ENCODE measurements around the gene PCYT1A.
"Not testable (repeated sequence)": the region's sequence is repeated elsewhere in the genome, so short reads cannot be mapped to it uniquely, and the experiment has no call there.

PCYT1A gene

DNA sequence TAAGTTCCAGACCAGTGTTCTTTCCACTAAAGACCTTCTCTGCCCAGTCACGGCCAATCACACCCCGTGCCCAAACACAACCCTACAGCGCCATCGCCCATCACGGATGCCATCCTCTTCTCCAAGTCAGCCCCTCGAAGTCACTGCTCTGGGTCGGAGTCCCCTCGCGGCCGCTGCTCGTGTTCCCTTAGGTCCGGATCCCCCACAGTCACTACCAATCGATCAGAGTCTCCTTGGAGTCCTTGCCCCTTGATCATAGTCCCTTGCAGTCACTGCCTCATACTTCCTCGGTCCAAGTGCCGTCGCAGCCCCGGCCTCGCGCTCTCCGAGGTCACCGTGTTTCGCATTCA is 461 bp downstream of the PCYT1A start:
- peak; percentile 43 for DNase-seq (ENCODE audit: low read depth)

DNA sequence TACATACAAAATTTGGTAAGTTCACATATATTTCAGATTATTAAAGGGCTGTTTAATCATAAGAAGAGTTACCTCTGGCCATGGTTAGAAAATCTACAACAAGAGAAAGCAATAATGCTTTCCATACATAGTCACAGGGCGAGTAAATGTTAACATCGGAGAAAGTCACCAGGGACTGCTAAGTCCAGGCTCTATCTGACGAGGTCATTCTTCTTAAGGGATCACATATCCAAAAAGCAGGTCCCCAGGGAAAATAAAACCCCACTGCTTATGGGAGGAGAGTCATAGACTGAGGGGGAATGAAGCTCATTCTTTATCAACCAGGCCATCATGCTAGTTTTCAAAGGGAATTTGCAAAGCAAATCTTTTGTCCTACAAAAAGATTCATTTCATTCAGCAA is 3.1 kb downstream of the PCYT1A start:
- DNase-seq (ENCODE audit: low read depth) = peak; percentile 11

DNA sequence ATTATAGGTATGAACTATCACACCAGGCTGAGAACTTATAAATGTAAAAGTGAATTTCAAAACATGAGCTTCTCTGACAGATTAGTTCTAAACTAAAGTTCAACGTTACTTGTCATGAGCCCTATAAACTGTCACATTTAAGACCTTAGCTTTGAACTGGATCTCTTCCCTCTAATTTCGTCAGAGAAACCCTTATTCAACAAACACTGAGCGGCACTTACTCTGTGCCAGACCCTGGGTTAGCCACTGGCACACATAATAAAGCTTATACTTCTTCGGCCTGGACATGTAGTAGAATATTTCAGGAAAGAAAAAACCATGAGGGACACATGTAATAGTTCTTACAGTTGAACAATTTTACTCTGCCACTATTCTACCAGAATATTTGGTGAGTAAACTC is 5.6 kb downstream of the PCYT1A start:
- DNase-seq (ENCODE audit: low read depth) = no peak

DNA sequence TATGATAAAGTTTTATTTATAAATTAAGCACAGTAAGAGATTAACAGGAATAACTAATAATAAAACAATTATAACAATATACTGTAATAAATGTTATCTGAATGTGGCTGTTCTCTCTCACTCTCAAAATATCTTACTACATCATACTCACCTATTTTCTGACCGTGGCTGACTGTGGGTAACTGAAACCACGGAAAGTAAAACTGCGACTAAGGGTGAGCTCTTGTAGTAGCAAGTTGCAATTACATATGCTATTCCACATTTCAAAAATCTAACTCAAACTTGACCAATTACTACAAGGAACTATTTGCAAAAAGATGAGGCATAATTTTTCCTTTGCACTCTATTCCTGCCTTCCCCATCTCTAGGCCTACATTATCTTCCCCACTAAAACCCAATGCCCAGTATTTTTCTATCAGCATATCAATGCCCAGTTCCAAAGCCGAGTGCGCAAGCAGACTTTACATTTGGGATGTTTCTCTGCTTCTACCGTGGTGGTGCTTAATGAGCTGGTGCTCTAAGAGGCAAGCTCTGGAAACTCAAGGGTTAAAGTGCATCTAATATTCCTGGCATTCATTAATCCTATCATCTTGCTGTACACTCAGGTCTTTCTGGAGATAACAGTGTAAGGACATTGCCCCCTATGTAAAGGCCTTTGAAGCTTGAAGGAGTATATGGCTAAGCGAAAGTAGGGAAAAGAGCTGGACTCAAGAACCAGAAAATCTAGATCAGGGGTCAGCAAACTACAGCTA is 6.7 kb downstream of the PCYT1A start:
- DNase-seq (ENCODE audit: low read depth) = no peak

DNA sequence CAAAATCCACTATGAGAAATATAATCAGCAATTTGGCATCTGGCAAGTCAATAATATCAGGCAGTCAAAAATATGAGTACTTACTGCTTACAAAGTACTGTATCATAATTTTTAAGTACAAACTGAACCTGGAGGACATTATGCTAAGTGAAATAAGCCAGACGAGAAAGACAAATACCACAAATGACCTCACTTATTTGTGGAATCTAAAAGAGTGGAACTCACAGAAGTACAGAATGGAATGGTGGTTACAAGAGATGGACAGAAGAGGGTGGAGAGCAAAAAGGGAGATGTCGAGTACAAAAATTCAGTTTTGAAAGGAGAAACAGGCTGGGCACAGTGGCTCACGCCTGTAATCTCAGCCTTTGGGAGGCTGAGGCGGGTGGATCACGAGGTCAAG is 12.4 kb downstream of the PCYT1A start:
- peak; percentile 20 for DNase-seq (ENCODE audit: low read depth)

DNA sequence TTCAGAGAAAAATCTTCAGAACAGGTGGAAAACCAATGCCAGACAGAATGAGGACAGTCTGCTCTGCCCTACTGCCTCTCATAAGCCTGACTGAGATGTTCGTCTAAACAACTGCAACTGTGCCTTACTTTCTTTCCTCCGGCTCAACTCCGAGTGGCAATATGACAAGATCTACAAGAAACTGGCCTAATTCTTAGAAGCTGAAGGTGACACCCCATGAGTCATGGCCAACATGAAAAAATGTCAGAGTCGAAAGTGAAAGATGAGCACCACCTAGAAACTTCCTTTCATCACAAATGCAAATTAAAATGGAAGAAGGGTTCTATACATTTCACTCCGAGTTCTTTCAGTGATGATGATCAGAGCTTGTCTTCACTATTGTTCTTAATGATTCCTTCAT is 12.9 kb downstream of the PCYT1A start:
- DNase-seq (ENCODE audit: low read depth) = peak; percentile 19

DNA sequence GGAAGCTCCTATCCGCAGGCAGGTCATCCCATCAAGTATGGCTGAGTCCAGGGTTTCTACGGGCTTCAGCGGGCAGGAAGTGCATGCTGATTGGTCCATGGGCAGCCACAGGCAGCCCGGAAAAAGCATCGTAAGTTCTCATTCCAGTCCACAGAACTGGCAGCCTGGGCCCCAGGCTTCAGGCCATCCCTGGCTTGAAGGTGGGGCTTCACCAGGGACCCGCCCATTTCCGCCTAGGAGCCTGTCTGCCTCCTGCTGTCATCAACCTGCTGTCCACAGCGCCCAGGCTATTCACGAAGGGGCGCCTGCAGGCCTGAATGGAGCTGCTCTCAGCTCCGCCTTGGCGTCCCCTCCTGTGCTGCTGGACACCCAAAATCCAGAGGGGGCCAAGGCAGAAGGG is 13.9 kb downstream of the PCYT1A start:
- no peak for DNase-seq (ENCODE audit: low read depth)

DNA sequence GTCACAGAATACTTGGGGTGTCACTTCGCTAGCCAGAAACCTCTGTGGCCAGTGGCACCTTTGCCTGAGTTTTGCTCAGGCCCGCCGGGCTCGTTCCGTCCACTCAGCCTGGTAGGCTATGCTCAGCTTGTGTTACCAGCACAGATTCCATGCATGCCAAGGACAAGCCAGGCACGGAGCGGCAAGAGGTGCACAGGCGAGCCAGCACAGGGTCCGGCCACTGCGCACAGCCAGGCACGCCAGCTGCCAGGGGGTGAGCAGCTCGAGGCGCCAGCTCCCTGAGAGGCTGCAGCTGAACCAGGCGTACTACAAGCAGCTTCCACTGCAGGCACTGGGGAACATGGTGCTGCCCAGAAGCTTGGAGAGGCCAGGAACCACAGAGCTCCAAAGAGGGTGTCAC is 14.7 kb downstream of the PCYT1A start:
- DNase-seq (ENCODE audit: low read depth) = no peak

DNA sequence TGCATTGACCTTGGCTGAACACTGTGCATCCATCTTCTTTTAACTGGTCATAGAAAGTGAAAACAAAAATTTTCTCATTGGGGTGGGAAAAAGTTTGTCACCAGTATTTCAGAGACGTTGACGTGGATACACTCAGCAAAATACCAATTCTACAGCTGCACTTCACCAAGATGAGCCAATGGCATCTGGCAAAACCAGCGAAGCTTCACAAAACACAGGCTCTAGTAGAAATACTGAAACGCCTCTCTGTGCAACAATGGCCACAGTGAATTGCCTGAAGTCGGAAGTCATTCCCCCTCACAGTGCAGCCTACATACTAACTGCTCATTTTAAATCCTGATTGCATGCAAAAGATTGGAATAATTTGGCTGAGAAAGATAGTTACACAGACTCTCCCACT is 17.0 kb downstream of the PCYT1A start:
- DNase-seq (ENCODE audit: low read depth) = no peak

DNA sequence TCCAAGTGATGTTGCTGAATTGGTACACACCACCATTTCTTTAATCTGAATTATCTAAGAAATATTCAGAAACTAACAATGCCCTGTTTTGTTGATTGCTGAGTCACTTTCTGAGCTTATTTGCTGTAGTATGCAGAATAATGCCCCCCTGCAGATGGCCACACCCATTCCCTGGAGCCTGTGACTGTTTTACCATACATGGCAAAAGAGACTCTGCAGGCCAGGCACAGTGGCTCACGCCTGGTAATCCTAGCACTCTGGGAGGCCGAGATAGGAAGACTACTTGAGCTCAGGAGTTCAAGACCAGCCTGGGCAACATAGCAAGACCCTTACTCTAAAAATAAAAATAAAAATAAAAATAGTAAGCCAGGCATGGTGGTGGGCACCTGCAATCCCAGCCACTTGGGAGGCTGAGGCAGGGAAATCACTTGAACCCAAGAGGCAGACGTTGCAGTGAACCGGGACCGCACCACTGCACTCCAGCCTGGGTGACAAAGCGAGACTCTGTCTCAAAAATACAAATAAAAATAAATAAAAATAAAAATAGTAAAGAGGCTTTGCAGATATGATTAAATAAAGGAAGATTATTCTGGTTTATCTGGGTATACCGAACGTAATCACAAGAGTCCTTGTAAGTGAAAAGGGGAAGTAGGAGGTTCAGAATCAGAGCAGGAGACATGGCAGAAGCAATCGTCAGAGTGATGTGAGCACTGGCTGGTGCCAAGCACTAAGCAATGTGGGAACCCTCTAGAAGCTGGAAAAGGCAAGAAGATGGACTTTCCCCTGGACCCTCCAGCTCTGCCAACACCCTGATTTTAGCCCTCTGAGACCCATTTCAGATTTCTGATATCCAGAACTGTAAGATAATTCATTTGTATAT is 19.0 kb downstream of the PCYT1A start:
- peak; percentile 89 for DNase-seq (ENCODE audit: low read depth)

DNA sequence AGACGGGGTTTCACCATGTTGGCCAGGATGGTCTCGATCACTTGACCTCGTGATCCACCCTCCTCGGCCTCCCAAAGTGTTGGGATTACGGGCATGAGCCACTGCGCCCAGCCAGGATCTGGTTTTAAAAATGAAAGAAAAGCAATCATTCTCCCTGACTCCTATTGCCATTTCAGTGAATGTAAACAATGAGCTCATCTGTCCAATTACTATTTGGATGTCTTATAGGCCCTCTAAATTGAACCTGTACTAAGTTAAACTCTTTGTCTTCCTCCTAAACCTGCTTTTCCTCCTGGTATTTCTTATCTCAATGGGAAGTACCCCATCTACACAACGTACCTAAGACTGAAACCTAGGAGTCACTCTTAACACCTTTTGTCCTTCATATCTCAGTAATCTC is 23.7 kb downstream of the PCYT1A start:
- DNase-seq (ENCODE audit: low read depth) = no peak

DNA sequence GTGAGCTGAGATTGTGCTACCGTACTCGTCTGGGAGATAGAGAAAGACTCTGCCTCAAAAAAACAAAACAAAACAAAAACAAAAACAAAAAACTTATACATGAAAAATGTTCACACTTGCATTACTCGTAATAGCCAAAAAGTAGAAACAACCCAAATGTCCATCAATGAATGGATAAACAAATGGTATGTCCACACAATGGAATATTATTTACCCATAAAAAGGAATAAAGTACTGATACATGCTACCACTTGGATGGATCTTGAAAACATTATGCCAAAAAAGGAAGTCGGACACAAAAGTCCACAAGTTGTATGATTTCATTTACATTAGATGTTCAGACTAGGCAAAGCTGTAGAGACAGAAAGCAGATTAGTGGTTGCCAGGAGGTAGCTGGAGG is 26.7 kb downstream of the PCYT1A start:
- DNase-seq (ENCODE audit: low read depth) = no peak

DNA sequence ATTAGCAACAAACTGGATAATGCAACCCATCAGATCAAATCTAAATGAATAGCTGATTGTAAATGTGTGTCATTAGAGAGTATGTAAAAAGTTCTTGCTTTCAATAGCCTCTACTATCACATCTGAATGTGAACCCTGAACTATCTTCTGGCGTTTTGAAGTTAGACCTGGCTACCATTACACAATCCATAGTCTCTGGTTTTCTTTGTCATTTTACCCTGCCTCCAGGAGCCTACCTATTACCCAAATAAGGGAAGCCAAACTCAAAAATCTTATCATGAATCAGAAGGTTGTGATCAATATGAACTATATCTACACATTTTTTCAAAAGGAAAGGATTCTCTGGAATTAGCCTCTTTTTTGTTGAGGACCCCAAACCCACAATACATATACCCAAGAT is 31.8 kb downstream of the PCYT1A start:
- DNase-seq (ENCODE audit: low read depth) = no peak

DNA sequence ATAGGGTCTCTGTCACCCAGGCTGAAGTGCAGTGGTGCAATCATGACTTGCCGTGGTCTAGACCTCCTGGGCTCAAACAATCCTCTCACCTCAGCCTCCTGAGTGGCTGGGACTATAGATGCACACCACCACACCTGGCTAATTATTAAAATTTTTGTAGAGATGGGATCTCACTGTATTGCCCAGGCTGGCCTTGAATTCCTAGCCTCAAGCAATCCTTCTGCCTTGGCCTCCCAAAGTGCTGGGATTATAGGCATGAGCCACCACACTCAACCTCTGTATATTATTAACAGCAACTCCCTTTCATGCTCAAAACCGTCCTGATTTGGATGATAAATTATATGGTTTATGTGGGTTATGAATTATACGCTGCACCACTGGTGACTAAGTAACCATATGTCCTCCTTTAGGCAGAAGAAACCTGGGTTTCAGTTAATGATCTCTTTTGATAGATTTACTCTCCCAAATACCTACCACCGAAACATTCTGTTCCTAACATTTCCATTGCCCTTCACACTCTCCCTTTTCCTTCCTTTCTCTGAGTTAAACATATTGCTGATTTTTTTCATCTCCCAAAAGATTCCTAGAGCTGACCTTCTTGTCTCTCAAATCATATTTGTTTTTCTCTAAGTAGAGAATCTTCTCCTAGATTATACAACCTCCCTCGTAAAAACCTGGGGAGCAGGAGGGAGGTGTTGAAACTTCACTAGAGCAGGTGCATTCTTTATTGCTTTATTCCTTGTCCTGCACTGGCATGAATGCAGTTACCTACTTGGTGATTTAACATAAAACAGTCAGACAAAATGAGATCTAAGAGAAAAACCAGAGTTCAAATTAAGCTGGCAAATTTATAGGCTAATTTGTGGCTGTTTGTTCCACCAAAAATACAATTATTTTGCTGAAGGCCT is 32.9 kb downstream of the PCYT1A start:
- no peak for DNase-seq (ENCODE audit: low read depth)

DNA sequence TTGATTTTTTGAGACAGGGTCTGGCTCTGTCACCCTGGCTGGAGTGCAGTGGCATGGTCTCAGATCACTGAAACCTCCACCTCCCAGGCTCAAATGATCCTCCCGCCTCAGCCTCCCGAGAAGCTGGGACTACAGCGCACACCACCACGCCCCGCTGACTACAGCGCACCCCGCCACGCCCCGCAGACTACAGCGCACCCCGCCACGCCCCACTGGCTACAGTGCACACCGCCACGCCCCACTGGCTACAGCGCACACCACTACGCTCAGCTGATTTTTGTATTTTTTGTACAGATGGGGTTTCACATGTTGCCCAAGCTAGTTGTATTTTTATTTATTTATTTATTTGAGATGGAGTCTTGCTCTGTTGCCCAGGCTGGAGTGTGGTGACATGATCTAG is 35.6 kb downstream of the PCYT1A start:
- no peak for DNase-seq (ENCODE audit: low read depth)

DNA sequence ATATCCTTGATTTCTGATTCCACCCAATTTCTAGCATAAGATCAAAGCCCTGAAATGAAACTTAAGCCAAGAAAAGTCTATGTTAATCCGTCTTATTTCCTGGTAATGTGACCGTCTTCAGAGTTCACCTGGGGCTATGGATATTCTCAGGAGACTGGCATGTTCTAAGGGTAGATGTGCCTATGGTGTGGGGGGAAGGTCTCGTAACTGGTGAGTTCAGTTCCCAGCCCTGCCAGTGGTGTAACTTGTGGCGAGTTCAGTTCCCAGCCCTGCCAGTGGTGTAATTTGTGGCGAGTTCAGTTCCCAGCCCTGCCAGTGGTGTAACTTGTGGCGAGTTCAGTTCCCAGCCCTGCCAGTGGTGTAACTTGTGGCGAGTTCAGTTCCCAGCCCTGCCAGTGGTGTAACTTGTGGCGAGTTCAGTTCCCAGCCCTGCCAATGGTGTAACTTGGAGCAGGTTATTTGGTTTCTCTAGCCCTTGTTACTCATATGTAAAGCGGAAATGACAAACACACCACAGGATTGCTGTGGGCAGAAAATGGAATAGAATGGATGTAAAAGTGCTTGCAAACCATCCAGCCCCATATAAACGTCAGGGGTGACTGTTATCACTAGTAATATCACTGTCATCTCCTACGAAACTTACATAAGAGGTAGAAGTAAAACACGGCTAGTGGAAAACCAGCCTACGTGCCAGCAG is 40.8 kb downstream of the PCYT1A start:
- DNase-seq (ENCODE audit: low read depth) = peak; percentile 87

DNA sequence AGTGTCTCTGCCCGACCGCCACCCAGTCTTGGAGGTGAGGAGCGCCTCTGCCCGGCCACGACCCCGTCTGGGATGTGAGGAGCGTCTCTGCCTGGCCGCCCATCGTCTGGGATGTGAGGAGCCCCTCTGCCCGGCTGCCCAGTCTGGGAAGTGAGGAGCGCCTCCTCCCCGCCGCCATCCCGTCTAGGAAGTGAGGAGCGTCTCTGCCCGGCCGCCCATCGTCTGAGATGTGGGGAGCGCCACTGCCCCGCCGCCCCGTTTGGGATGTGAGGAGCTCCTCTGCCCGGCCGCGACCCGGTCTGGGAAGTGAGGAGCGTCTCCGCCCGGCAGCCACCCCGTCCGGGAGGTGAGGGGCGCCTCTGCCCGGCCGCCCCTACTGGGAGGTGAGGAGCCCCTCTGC is 43.4 kb downstream of the PCYT1A start:
- DNase-seq (ENCODE audit: low read depth) = not testable (repeated sequence)

DNA sequence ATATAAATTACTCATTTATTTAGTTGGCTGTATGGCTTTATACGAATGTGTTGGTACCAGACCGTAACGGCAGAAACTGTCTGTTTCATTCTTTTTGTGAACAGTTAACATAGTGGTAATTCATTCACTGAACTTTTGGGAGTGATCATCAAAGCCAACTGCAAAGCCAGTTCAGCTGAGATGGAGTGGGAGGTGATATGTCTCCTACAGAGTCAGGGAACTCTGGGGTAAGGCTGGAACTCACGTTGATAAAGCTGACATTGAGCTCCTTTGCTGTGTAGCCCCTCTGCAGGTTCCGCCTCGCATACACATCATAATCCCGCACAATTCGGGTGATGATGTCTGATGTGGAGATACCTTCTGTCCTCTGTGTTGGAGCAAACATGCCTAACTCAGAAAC is 45.8 kb downstream of the PCYT1A start:
- DNase-seq (ENCODE audit: low read depth) = no peak

DNA sequence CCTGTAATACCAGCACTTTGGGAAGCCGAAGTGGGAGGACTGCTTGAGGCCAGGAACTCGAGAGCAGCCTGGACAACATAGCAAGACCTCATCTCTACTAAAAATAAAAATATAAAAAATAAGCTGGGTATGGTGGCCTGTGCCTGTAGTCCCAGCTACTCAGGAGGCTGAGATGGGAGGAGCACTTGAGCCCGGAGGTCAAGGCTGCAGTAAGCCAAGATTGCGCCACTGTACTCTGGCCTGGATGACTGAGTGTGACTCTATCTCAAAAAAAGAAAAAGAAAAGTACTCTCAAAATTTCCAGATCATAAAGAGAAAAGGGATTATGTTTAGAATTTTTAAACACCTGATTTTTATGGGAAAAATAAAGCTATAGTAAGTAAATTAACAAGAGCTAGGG is 47.1 kb downstream of the PCYT1A start:
- no peak for DNase-seq (ENCODE audit: low read depth)

DNA sequence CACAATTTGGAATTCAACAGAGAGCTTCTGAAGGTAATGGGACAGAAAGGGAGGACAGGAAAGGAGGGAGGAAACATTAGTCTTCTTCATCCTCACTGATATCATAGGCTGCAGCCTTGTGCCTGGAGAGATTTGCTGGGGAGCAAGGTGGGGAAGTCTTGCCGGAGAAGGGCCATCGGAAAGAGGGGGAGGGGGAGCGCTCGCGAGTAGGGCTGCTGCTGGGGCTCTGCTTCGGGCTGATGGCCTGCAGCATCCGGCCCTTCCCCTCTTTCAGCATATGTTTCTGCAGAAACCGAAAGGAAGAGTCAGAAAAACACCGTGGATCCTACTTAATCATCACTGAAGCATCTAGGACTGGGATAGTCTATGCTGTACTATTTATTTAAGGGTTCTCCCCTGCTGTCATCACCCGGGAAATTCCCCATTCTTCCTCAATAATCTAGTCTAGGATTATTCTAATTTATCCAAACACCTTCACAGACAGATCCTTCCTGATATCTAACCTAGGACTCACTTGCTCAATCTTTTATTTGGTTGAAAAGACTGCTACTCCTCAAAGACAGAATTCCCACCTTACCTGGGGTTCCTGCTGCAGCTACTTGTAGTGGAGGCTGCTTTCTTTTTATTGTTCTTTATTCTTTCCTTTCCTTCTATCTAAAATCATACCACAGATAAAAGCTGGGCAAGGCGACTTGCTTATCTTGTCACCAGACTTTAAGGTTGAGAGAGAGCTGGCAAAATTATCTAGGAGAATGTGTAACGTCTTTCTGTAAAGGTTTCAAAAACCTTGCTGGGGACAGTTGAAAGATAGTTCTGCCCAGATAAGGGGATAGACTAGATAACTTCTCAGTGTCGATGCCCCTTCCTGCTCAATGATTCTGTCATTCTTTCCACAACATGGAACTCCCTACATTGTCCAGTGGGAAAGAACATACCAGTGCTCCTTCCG is 48.6 kb downstream of the PCYT1A start:
- DNase-seq (ENCODE audit: low read depth) = peak; percentile 57

DNA sequence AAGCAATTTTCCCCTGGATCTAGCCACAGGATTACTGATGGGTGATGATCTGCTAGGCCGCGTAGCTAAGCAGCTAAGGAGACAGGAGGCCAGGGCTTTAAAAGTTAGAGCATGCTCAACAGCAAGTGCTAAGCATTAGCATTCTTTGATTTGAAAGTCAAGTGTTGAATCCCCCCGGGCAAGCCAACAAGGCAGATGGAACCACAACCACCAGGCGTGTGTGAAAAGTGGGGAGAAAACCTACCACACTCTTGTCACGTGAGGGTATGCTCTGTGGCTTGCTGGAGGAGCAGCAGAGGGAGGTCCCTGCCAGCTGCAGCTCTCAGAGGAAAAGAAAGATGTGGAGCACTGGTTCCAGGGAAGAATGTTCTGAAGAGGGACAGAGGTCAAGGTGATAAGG is 50.3 kb downstream of the PCYT1A start:
- no peak for DNase-seq (ENCODE audit: low read depth)
